NCI-H2171 (cell line): ENCODE measurements around the gene EIF3A.
"Not testable (repeated sequence)": the region's sequence is repeated elsewhere in the genome, so short reads cannot be mapped to it uniquely, and the experiment has no call there.

Experiments
- DNase-seq: peaks from one replicate; lab custom pipeline; 2025; lab: John Stamatoyannopoulos, UW

EIF3A gene

DNA sequence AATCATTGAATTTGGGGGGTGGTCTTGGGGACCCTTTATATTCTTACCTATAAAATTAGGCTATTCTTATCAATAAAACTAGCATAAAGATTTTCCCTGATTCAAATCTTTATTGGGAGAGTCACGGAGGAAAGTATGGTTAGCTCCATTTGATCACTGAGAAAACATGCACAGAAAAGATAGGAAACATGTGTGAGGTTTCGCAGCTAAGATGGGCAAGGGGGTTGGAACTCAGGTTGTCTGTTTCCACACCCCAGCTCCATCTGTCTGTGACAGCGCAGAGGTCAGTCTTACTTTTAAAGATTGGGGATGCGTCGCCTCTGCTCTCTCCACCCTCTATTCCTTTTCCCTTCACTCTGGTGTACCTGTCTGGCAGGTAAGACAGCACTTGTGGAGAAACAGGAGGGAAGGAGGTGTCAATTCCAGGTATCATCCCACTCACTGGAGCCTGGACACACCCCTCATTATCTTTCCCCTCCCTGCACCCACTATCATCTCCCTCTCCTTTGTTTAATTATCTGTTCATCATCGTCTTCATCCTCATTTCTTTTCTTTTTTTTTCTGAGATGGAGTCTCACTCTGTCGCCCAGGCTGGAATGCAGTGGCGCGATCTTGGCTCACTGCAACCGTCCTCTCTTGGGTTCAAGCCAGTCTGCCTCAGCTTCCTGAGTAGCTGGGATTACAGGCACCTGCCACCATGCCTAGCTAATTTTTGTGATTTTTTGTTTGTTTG, 20.9 kb upstream of the EIF3A start:
- no peak for DNase-seq

DNA sequence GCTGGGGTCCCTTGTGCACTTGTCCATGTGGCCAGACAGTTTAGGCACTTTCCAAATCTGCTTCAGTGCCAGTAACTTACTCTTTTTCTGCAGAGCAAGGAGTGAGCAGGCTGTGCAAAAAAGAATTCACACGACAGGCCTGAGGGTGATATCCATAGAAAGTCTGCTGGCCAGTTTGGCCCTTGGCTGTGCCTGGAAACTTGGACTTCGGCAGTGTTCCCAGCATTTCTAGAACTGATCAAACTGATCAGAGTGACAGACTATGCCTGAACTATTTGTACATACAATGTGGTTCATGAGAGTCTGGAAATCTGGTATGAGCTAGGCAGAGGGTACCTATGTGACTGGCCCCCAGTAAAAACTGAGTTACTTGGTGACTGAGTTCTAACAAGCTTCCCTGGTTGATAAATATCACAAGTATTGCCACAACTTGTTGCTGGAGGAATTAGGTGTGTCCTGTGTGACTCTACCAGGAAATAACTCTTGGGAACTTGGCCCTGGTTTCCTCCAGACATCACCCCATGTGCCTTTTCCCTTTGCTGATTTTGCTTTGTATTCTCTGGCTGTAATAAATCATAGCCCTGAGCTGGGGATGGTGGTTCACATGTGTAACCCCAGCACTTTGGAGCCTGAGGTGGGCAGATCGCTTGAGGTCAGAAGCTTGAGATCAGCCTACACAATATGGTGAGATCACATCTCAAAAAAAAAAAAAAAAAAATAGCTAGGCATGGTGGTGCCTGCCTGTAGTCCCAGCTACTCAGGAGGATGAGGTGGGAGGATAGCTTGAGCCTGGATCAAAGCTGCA, 20.0 kb upstream of the EIF3A start:
- DNase-seq, result no peak

DNA sequence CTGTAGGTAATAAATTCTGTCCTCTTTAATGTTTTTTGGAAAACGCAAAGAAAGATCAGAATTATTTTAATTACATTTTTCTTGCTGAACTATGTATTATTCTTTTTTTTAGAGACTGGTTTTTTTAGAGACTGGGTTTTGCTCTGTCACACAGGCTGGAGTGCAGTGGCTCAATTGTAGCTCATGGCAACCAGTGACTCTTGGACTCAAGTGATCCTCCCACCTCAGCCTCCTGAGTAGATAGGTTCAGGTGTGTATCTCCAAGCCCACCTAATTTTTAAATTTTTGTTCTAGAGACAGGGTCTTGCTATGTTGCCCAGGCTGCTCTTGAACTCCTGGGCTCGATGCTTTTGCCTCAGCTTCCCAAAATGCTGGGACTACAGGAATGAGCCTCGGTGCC, 18.0 kb upstream of the EIF3A start:
- no peak for DNase-seq

DNA sequence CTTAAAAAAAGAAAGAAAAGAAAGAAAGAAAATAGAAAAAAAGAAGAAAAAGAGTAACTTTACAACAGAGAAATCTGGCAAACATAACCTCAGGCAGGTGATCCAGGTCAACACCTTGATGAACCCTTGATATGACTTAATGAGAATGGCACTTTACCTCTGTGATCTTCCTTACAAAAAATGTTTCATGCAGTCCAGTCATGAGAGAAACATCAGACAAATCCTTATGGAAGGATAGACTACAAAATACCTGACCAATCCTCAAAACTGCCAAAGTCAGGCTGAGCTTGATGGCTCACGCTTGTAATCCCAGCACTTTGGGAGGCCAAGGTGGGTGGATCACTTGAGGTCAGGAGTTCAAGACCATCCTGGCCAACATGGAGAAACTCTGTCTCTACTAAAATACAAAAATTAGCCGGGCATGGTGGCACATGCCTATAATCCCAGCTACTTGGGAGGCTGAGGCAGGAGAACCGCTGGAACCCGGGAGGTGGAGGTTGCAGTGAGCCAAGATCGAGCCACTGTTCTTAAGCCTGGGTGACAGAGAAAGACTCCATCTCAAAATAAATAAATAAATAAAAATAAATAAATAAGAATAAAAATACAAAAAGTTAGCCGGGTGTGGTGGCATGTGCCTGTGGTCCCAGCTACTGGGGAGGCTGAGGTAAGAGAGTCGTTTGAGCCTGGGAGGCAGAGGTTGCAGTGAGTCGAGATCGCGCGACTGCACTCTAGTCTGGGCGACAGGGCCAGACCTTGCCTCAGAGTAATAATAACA, 16.2 kb upstream of the EIF3A start:
- DNase-seq, result not testable (repeated sequence)

DNA sequence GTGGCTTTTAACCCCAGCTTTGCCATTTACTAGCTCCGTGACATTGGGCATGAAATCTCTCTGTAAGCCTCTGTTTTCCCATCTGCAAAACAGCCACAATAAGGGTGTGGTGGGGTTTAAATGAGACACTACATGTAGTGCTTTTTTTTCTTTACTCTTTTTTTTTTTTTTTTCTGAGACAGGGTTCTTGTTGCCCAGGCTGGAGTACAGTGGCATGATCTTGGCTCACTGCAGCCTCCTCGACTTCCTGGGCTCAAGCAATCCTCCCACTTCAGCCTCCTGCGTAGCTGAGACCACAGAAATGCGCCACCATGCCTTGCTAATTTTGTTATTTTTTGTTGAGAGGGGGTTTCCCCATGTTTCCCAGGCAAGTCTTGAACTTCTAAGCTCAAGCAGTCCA, 15.0 kb upstream of the EIF3A start:
- DNase-seq, result no peak

DNA sequence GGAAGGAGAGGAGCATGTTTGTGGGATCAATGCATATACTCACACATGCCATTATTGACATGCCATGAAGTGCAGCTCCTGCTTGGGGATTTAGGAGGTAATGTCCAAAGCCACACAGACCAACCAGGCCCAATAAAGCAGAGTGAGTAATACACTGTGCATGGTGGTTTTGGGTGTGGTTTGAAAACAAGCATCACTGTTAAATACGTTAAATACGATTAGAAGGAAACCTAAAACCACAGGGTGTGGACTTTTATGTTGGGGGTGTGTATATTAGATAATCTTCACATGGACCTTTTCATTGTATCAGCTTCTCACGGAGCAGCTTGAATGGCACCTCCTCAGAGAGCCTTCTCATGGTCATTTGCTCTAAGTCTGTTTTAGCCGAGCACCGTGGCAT, 10.4 kb upstream of the EIF3A start:
- no peak for DNase-seq

DNA sequence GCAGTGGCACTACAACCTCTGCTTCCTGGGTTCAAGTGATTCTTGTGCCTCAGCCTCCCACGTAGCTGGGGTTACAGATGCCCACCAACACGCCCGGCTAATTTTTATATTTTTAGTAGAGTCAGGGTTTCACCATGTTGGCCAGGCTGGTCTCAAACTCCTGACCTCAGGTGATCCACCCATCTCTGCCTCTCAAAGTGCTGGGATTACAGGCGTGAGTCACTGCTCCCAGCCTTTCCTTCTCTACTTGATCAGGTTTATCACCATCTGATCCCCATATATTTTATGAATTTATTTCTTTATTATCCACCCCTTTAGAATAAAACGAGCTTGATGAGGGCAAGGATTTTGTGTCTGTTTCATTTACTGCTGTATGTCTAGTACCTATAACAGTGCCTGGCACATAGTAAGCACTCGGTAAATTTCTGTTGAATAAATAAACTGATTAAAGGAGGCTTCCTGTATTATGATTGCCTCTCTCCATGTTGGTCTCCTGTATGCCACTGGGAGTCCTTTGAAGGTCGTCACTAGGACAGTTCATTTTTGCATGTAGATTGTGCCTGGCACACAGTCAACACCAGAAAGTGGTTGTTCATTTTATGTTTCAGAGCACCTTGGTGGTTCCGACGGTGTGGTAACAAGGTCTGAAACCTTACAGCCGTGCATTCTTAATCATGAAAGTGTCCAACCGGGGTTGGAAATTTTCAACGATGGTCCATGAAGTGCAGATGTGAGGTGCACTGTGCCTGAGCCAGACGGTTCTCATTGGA, 9.6 kb upstream of the EIF3A start:
- no peak for DNase-seq

DNA sequence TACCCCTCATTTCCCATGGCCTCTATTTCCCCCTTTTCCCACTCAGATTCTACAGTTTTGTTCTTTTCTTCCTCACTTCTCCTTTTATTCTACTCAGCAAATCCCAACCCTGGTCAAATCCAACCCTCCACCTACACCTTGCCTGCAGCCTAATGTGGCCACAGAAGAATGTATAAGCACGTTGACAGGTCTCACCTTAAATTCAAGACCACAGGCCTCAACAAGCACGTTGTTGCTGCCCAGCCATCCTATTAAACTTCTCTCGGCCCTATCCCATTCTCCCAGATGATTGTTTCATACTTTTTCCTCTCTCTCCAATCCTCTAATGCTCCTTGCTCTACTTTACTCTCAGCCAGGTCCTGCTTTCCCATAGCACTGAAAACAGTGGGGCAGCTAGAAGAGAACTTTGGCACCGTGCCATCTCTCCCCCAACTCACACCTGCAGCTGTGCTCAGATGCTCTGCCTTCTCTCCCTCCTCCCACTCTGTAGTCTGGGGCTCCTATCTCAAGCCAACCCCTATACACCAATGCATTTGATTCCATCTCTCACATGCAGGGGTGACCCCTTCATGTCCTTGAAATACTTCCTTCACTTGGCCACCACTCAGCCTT, 6.8 kb upstream of the EIF3A start:
- no peak for DNase-seq

DNA sequence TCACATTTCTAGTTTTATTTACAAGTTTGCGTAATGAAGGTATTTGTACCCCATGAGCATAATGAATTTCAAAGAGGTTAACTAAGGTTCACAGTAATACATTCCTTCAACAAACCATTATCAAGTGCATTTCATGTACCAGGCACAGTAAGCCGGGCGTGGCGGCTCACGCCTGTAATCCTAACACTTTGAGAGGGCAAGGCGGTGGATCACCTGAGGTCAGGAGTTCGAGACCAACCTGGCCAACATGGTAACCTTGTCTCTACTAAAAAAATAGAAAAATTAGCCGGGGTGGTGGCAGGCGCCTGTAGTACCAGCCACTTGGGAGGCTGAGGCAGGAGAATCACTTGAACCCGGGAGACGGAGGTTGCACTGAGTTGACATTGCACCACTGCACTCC, 4.3 kb upstream of the EIF3A start:
- DNase-seq, result no peak

DNA sequence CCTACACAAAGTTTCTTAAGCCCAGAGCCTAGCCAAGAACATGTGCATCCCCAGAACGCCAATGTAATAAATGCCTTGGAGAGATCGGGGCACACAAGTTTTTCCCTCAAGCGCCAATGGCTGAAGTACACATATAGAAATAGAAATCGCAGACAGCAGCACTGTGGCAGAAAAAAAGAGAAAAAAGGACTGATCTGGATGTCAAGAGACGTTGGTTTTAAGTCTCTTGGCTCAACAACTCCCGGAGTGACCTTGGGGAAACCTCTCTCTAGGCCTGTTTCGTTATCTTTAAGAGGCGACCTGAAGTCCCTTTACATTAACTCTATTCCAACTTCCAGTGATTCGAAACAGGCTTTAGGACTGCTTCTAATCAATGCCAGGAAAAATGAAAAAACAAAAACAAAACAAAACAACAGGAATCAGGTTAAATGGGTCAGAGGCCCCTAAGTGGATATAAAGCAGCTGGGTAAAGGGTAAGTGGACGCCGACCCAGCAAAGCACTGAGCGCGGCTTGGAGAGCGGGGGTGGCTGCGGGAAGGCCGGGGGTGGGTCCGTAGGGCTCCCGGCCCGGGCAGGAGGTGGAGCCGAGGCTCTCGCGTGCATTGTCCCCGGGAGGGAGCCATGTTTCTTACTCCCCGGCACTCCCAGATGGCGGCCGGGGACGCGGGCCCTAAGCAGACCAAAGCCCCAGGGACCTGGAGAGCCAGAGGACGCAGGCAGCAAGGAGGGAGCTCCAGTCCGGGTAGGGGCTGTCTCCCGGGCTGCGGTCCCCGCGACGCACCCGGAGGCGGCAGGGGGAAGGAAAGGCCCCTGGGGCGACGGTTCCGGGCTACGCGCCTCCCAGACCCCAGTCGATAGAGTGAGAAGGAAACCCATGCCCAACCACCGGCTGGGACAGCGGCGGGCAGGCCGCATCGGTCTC, 757 bp downstream of the EIF3A start:
- peak; percentile 54 for DNase-seq

DNA sequence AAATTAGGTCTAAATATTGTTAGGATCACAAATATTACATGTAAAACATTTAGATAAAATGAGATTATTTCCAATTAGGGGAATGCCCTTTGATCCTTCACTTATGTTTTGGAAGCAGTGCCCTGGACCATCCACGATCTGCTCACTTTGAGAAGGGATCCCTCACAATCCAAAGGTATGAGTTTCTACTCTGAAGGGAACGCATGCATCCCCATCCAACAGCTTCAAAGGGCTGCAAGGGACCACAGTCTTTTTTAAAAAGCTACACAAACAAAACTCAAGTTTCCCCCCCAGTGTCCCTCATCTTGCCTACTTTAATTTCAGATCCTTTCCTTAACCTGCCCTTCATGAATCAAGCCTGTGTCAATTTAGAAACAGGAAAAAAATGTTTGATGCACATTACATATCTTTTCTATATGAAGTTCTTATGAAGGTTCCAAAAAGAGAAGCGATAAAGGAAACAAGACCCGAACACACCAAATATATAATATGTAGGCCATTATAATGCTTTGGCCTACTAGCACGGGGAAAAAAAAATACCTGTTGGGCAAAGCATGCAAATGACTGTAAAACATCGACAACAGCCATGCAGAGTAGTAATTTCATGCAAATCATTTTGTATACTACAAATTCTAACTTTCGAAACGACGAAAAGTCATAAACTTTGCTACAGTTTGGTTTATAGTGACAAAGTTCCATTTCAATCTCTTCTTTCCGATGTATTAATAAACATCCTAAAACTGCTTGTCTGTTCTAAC, 2.0 kb downstream of the EIF3A start:
- no peak for DNase-seq

DNA sequence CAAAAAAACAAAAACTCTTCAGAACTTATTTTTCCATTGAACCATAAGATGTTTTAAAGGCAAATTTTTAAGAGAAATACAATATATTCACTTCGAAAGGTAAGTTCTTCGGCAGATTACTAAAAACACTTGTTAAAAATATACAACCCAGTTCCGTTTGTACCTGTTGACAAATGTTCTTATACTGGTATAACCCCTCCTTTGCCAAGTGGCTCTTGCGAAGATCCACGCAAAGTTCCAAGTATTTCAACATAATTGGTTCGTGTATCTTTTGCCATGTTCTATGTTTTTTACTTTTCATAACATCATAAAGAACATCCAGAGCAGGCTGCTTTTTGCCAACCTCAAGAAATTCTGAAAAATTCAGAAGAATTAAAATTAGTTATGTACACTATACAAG, 7.0 kb downstream of the EIF3A start:
- DNase-seq, result no peak

DNA sequence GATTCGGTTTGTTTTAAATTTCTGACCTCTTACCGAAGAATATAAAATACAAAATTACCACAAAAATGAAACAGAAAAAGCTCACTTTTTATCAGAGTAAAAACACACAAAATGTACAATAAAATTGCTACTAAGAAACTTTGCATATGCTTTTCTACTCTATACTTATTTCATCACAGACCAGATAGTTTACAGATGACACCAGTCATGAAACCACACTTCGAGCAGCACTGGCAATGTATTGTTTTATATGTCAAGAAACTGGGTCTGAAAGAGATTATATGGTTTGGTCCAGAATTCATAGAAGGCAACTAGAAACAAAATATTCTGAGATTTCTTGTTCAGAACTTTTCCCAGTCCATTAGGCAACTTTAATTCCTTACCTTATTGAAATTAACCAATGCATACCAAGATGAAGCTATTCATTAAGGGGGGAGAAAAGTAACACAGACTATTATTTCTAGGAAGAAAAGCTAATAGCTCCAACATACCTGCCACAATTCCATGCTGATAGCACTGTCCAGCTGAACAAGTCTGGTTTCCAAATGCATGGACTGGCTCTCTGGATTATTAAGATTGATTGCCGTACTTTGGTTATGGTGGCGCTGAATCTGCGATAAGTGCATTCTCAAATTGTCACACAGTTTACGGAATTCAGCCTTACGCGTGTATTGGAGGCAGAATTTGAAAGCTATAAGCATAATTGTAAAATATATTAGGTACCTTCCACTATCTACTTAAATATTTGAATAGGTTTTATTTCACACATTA, 10.0 kb downstream of the EIF3A start:
- DNase-seq, result no peak

DNA sequence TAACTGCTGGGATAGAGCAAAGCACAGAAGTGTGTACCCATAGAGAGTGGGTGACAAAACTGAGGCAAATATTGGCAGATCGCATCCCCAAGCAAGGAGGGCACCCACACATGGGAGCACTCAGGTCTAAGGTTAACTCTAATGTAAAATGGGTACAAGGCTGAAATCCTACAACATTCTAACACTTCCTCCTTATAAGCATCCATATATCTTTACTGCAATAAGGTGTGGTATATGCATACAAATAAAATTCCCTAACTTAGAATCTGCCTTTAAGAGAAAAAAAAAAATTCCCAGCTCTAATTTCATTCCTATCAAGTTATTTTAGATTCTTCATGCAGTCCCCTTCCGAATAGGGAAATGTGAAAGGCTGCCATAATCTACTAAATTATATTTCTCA, 18.7 kb downstream of the EIF3A start:
- DNase-seq, result no peak

DNA sequence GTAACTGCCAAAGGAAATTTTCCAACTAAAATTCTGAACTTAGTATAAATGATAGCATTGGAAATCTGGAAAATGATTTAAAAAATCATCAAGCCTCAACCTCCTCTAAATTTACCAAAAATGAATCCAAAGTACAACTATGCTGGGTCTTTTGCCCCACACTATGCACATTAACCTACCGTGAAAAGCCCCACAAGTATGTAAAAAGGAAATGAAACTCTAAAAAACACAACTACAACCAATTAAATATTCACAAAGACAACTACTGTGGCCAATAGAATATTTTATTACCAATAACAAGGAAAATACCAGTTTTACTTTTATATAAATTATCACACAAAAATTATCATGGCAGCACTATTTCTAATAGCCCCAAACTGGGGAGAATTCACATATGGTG, 19.3 kb downstream of the EIF3A start:
- DNase-seq, result no peak

DNA sequence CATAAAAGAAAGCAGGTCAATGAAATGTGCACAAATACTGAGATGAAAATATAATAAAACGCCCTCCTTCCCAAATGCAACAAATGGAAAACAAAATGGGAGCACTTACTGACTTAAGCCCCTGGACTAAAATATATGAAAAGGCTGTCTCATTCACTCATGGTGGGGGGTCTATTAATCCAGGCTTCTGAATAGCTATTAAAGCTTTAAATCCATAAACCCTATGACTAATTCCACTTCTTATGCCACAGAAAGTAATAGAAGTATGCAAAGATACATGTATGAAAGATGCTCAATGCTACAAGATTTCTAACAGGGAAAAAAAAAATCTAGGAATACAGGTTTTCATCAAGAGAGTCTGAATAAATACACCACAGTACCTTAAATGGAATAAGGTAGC, 20.5 kb downstream of the EIF3A start:
- DNase-seq, result no peak

DNA sequence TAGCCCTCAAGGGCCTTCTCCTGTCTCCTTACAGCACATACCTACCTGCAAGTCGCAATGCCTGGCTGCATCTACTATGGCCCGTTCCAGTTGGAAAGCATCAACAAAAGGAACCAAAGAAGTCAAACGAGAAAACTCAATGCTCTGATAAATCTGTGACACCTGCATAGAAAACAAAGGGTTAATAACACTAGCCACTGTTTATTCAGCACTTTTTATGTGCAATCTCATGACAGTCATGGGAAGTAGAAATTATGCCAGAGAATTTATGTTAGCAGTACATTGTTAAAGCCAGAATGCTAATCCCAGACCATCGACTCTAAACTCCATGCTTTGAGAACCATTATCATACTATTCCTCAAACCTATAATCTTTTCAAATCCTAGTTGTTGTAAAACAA, 21.1 kb downstream of the EIF3A start:
- no peak for DNase-seq

DNA sequence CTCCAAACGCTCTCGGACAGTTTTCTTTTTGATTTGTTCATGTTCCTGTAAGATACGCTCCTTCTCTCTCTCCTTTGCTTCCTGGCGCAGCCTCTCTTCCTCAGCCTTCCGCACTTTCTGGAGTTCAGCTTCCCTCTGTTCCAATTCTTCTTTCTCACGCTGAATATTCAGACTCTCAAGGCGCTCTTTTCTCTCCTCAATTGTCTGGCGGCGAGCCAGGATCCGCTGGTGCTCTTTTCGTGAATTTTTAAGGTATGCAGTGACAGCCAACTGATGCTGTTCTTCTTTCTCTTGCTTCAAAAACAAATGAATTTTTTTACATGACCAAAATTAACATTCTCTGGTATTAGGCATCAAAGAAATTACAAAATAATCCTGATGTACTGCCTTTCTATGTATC, 22.6 kb downstream of the EIF3A start:
- no peak for DNase-seq

DNA sequence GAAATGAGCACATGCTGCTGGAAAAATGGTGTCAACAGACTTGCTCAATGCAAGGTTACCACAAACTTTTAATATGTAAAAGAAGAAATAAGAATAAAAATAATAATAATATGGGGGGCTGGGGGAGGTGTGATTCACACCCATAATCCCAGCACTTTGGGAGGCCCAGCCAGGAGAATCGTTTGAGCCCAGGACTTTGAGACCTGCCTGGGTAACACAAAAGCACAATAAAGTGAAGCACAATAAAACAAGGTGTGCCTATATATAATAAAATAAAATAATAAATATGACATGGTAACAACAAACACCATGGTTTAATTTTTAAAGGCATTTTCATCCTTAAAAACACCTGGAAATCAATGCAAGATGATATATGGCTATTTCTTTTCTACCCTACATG, 25.1 kb downstream of the EIF3A start:
- DNase-seq, result no peak
